ENCODE data around the gene SPINK1.

- TF ChIP-seq POLR2A (IDR thresholded peaks at IDR 0.05; ENCODE audit: low read depth, low read length) (no peak), NFE2L2 (IDR thresholded peaks at IDR 0.05; ENCODE audit: low read depth, low read length) (no peak), MXI1 (IDR thresholded peaks at IDR 0.05; ENCODE audit: borderline replicate concordance, low read depth, low read length) (no peak), RAD21 (IDR thresholded peaks at IDR 0.05; ENCODE audit: low read length) (no peak), MAFK (IDR thresholded peaks at IDR 0.05; ENCODE audit: low read depth, low read length) (no peak), SMC3 (IDR thresholded peaks at IDR 0.05; ENCODE audit: low read depth, low read length) (no peak), BHLHE40 (IDR thresholded peaks at IDR 0.05; ENCODE audit: low read depth, low read length) (no peak), FOS (IDR thresholded peaks at IDR 0.05; ENCODE audit: low read depth, low read length) (no peak), CEBPB (IDR thresholded peaks at IDR 0.05; ENCODE audit: low read depth, low read length) (no peak), CHD1 (IDR thresholded peaks at IDR 0.05; ENCODE audit: low read depth, low read length) (no peak), ELK1 (IDR thresholded peaks at IDR 0.05; ENCODE audit: borderline replicate concordance, low read depth, low read length) (no peak)
- TF ChIP-seq, protein P1, sequence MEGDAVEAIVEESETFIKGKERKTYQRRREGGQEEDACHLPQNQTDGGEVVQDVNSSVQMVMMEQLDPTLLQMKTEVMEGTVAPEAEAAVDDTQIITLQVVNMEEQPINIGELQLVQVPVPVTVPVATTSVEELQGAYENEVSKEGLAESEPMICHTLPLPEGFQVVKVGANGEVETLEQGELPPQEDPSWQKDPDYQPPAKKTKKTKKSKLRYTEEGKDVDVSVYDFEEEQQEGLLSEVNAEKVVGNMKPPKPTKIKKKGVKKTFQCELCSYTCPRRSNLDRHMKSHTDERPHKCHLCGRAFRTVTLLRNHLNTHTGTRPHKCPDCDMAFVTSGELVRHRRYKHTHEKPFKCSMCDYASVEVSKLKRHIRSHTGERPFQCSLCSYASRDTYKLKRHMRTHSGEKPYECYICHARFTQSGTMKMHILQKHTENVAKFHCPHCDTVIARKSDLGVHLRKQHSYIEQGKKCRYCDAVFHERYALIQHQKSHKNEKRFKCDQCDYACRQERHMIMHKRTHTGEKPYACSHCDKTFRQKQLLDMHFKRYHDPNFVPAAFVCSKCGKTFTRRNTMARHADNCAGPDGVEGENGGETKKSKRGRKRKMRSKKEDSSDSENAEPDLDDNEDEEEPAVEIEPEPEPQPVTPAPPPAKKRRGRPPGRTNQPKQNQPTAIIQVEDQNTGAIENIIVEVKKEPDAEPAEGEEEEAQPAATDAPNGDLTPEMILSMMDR (conservative IDR thresholded peaks at IDR 0.05; ENCODE audit: low read depth, low read length) = no peak
- TF ChIP-seq, protein P2, sequence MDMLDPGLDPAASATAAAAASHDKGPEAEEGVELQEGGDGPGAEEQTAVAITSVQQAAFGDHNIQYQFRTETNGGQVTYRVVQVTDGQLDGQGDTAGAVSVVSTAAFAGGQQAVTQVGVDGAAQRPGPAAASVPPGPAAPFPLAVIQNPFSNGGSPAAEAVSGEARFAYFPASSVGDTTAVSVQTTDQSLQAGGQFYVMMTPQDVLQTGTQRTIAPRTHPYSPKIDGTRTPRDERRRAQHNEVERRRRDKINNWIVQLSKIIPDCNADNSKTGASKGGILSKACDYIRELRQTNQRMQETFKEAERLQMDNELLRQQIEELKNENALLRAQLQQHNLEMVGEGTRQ (IDR thresholded peaks at IDR 0.05; ENCODE audit: low read depth, low read length) = no peak
Measured at GRCh38 chr5:147791181-147791580, 40.3 kb downstream of the SPINK1 start.
